Fibroblast of mammary gland (primary cell): ENCODE results near the gene NCKAP1.
A peak's percentile ranks its signal among the peaks of the same experiment; 100 is the strongest.
"Not testable (repeated sequence)": the region's sequence is repeated elsewhere in the genome, so short reads cannot be mapped to it uniquely, and the experiment has no call there.

ENCODE experiments used
- DNase-seq: peaks from one replicate; pipeline ENCODE4 v3.0.0-alpha.2; 2010; ENCODE audit warnings: low read depth
- H3K4me3 ChIP-seq: 2 replicates; pipeline ENCODE4 v1.5.1; 2011; ENCODE audit warnings: low read depth, mild to moderate bottlenecking, low read length, moderate library complexity; ENCODE audit not compliant: control insufficient read depth
- TF ChIP-seq, protein P1 (sequence below): conservative IDR thresholded peaks from 2 replicates; pipeline ENCODE4 v1.5.1; 2011; ENCODE audit warnings: low read depth, low read length, inconsistent platforms; ENCODE audit not compliant: control insufficient read depth, insufficient read depth

NCKAP1 gene

DNA sequence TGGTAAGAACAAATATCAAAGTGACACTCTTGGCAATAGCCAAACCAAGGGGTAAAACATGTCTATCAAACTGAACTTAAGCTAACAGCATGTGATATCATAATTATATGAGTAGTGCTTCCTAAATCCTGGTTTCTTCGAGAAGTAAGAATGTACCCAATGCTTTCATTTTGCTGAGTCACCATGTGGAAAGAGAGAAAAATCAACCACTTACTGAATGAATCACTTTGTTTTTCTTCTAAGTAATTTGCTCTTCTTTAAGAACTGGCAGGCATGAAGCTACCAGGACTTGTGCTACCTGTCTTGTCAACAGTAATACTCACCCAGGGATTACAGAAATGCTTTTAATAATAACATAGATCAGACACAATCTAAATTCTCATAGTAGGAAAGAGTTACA is 21.3 kb upstream of the NCKAP1 start:
- H3K4me3 ChIP-seq: no peak overlapping the region
- peak; percentile 92 for DNase-seq
- TF ChIP-seq, protein P1, sequence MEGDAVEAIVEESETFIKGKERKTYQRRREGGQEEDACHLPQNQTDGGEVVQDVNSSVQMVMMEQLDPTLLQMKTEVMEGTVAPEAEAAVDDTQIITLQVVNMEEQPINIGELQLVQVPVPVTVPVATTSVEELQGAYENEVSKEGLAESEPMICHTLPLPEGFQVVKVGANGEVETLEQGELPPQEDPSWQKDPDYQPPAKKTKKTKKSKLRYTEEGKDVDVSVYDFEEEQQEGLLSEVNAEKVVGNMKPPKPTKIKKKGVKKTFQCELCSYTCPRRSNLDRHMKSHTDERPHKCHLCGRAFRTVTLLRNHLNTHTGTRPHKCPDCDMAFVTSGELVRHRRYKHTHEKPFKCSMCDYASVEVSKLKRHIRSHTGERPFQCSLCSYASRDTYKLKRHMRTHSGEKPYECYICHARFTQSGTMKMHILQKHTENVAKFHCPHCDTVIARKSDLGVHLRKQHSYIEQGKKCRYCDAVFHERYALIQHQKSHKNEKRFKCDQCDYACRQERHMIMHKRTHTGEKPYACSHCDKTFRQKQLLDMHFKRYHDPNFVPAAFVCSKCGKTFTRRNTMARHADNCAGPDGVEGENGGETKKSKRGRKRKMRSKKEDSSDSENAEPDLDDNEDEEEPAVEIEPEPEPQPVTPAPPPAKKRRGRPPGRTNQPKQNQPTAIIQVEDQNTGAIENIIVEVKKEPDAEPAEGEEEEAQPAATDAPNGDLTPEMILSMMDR: no peak

DNA sequence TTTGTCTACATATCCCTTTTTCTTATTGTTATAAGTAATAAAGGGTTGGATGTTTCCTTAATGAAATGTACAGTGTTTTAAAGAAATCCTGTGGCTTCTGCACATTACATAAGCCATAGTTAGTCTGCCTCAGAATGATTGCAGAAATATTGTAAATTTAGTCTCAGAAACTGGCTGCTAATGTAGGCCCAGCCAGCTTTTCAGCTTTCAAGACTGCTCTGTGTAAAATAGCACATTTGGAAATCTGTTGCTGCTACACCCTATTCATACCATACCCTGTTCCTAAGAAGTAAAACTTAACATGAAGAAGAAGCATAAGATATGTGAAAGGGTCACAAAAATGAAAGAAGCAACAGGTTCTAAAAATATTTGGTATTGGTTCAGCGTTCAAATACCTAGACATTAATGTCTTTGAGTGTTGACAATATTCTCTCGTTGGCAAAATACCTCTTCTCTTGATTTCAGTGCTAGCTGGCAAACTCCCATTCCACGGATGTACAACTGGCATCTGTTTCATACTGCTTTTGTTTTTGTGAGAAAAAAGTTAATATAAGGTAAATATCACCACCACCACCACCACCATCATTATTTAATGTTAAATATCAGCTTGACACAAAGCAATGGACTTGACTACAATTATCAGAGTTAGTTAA is 19.2 kb upstream of the NCKAP1 start:
- TF ChIP-seq, protein P1: no peak
- no peak overlapping the region for H3K4me3 ChIP-seq
- DNase-seq: no peak

DNA sequence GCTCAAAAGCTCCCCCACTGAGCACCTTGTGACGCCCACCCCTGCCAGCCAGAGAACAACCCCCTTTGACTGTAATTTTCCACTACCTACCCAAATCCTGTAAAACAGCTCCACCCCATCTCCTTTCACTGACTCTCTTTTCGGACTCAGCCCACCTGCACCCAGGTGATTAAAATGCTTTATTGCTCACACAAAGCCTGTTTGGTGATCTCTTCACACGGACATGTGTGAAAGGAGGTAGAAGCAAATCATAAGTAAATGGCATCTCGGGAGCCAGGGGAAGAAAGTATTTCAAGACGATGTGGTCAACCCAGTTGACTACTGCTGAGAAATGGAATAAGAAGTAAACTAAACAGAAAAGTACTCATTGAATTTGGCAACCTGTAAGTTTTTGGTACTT is 11.2 kb upstream of the NCKAP1 start:
- TF ChIP-seq, protein P1: no peak
- DNase-seq: no peak
- H3K4me3 ChIP-seq: no peak overlapping the region

DNA sequence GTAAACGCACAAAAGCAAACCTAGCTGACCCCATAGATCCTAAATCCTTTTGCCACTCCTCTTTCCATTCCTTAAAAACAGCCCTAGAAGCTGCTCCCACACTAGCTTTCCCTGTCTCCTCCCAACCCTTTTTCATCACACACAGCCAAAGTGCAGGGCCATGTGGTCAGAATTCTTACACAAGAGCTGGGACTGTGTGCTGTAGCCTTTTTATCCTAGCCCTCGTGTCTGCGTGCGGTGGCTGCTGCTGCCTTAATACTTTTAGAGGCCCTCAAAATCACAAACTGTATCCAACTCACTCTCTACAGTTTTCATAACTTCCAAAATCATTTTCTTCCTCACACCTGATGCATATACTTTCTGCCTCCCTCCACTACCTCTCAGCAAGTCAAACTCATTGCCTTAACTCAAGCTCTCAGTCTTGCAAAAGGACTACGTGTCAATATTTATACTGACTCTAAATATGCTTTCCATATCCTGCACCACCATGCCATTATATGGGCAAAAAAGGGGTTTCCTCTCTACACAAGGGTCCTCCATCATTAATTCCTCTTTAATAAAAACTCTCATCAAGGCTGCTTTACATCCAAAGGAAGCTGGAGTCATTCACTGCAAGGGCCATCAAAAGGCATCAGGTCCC is 9.3 kb upstream of the NCKAP1 start:
- not testable (repeated sequence) for DNase-seq, H3K4me3 ChIP-seq

DNA sequence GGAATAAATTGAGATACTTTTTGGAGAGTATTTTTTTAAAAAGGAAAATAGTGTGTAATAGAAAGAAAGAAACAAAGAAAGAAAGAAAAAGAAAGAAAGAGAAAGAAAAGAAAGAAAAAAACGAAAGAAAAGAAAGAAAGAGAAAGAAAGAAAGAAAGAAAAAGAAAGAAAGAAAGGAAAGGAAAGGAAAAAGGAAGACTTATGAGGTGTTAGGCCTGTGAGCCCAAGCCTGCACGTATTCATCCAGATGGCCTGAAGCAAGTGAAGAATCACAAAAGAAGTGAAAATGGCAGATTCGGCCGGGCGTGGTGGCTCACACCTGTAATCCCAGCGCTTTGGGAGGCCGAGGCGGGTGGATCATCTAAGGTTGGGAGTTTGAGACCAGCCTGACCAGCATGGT is 5.3 kb upstream of the NCKAP1 start:
- H3K4me3 ChIP-seq, DNase-seq: not testable (repeated sequence)

DNA sequence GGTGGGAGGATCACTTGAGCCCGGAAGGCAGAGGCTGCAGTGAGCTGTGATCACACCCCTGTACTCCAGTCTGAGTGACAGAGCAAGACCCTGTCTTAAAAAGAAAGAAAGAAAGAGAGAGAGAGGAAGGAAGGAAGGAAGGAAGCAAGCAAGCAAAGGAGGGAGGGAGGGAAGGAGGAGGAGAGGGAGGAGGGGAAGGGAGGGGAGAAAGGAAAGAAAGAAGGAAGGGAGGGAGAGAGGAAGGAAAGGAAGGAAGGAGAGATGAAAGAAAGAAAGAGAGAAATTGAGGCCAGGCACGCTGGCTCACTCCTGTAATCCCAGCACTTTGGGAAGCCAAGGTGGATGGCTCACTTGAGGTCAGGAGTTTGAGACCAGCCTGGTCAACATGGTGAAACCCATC is 2.3 kb upstream of the NCKAP1 start:
- DNase-seq: no peak

DNA sequence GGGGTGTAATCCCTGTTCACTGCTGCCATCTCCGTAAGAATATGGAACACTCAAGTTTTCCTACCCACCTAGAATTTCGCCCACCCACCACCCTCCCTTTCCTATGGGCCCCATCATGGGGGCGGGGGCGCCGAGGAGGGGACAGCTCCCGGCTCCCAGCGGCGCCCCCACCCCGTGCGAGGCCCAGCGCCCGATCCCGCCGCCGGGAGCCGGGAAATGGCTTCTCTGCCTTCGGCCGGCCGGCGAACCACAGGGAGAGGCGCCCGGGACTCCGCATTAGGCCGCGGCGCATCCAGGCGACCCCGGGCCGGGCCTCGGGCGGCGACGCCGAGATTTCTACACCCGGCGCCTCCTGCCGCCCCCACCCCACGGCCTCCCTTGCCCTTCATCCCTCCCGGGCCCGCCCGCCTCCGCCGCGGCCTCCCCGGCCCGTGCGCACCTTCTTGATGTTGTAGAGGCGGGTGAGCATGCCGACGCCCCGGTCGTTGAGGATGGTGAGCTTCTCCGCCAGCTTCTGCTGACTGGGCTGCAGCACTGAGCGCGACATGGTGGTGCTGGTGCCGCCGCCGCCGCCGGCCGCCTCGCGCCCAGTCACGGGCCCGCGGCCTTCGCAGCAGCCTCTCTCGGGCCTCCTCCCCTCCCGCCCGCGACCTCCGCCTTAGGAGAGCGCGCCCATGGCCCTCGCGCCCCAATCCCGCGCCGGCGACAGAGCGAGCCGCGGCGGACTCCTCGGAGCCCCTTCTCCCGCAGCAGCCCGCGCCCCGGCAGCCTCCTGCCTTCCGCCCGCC is 510 bp downstream of the NCKAP1 start:
- H3K4me3 ChIP-seq: peak overlapping the region; percentile 73
- TF ChIP-seq, protein P1: no peak
- DNase-seq: peak; percentile 12

More for the DNA sequence above, 2.3 kb upstream of the NCKAP1 start:
- no peak overlapping the region for H3K4me3 ChIP-seq
- TF ChIP-seq, protein P1: no peak
